Measurements from ENCODE around the gene F11.

The F11 gene

DNA sequence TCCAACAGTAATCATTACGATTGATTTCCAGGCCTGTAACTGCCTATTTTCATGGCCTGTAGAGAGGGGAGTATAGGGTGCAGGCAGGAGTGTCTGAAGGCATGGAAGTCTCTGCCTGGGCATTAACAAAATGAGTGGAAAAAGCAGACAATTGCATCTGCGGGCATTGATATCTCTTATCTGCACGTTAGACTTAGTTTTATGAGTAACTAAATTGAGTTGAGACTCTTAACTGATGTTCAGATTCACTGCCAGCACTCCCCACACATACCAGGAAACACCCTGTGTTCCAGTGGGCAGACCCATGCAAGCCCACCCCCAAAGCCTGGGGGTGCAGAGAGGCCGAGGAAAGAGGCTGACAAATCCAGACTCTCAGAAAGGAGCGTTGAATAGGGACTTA lies 33.3 kb downstream of the F11 start:
- no peak overlapping the region for H3K4me3 ChIP-seq (replicated peaks; ENCODE audit: low read depth, low read length)
- TF ChIP-seq, protein P1, sequence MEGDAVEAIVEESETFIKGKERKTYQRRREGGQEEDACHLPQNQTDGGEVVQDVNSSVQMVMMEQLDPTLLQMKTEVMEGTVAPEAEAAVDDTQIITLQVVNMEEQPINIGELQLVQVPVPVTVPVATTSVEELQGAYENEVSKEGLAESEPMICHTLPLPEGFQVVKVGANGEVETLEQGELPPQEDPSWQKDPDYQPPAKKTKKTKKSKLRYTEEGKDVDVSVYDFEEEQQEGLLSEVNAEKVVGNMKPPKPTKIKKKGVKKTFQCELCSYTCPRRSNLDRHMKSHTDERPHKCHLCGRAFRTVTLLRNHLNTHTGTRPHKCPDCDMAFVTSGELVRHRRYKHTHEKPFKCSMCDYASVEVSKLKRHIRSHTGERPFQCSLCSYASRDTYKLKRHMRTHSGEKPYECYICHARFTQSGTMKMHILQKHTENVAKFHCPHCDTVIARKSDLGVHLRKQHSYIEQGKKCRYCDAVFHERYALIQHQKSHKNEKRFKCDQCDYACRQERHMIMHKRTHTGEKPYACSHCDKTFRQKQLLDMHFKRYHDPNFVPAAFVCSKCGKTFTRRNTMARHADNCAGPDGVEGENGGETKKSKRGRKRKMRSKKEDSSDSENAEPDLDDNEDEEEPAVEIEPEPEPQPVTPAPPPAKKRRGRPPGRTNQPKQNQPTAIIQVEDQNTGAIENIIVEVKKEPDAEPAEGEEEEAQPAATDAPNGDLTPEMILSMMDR (IDR thresholded peaks at IDR 0.05; ENCODE audit: insufficient read depth, low read length, poor library complexity, severe bottlenecking): no peak
- DNase-seq (ENCODE audit: extremely low read depth, insufficient read length): no peak
- no peaks in the 10 kb centered on the region for H3K36me3 ChIP-seq (ENCODE audit: control insufficient read depth, insufficient read depth, low read length)
- H3K27me3 ChIP-seq (replicated peaks; ENCODE audit: control insufficient read depth, insufficient read depth, low read length): no peaks in the 10 kb centered on the region

DNA sequence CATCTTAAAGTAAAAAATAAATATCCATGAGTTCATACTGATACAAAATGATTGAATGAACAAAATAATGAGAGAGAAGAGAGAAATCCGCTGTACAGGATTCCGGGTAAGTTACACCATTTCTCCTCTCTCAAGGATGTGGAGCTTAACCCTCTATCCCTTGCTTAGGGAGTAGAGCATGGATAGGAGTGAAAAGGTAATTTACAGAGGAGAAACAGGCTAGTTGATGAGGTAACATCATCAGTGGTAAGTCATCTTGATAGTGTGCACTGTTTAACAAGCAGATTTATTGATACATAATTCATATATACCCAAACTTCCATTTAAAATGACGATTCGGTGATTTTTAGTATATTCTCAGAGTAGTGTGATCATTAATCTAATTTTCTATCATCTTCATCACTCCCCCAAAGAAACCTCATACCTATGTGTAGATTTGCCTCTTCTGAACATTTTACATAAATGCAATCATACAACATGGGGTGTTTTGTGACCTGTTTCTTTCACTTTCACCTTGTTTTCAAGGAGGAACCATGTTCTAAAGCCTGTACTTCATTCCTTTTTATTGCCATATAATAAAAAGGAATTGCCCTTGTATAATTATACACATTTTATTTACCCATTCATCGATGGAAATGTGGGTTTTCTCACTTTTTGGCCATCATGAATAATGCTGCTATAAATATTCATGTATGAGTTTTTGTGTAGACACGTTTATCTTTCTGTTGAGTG lies 34.8 kb downstream of the F11 start:
- H3K27me3 ChIP-seq (replicated peaks; ENCODE audit: control insufficient read depth, insufficient read depth, low read length): no peaks in the 10 kb centered on the region
- no peaks in the 10 kb centered on the region for H3K36me3 ChIP-seq (ENCODE audit: control insufficient read depth, insufficient read depth, low read length)
- TF ChIP-seq, protein P1 (IDR thresholded peaks at IDR 0.05; ENCODE audit: insufficient read depth, low read length, poor library complexity, severe bottlenecking): no peak
- DNase-seq (ENCODE audit: extremely low read depth, insufficient read length): no peak
- no peak overlapping the region for H3K4me3 ChIP-seq (replicated peaks; ENCODE audit: low read depth, low read length)

DNA sequence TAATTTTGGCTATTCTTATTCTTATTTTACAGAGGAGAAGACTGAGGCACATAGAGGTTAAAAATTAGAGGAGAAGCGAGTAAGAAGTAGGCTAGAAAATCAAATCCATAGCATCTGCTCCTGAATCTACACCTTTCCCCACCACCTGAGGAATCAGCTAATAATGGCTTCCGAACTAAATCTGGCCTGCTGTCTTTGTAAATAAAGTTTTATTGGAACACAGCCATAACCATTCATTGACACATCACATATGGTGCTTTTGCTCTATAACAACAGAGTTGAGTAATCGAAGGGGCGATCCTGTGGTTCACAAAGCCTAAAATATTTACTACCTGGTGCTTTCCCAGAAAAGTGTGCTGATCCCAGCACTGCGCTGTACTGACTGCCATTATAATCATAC lies 38.2 kb downstream of the F11 start:
- Histone ChIP-seq H3K4me3 (replicated peaks; ENCODE audit: low read depth, low read length) (no peak overlapping the region), H3K36me3 (ENCODE audit: control insufficient read depth, insufficient read depth, low read length) (no peaks in the 10 kb centered on the region), H3K27me3 (replicated peaks; ENCODE audit: control insufficient read depth, insufficient read depth, low read length) (no peaks in the 10 kb centered on the region)
- no peak for DNase-seq (ENCODE audit: extremely low read depth, insufficient read length)
- TF ChIP-seq, protein P1 (IDR thresholded peaks at IDR 0.05; ENCODE audit: insufficient read depth, low read length, poor library complexity, severe bottlenecking): no peak

DNA sequence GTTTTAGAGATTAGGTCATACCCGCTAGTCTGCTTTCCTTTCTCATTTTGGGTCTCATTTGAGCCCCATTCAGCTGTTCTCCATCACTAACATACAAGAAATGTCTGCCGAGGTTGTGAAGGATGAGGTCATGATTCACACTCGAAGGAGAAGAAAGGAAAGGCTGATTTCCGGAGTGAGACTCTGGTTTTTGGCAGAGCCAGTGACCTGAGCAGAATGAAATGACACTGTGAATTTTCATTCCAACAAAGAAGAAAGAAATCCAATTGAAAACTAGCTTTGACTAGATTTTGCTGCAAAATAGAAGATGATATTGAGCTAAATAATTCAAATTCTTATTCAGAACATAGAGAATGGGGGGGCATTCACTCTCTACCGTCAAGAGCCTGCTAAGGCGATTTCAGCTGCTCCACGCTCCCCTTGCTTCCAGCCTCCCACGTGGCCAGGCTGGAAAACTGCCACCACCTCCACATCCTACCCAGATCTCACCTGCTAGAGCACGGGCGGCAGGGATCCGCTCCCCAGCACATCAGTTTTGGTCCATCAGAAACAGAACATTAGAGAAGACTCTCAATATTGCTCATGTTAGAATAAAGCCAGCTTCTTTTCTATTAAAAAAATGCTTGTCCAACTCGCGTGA lies 39.0 kb downstream of the F11 start:
- H3K36me3 ChIP-seq (ENCODE audit: control insufficient read depth, insufficient read depth, low read length): no peaks in the 10 kb centered on the region
- H3K4me3 ChIP-seq (replicated peaks; ENCODE audit: low read depth, low read length): no peak overlapping the region
- no peaks in the 10 kb centered on the region for H3K27me3 ChIP-seq (replicated peaks; ENCODE audit: control insufficient read depth, insufficient read depth, low read length)
- TF ChIP-seq, protein P1 (IDR thresholded peaks at IDR 0.05; ENCODE audit: insufficient read depth, low read length, poor library complexity, severe bottlenecking): no peak
- DNase-seq (ENCODE audit: extremely low read depth, insufficient read length): no peak

DNA sequence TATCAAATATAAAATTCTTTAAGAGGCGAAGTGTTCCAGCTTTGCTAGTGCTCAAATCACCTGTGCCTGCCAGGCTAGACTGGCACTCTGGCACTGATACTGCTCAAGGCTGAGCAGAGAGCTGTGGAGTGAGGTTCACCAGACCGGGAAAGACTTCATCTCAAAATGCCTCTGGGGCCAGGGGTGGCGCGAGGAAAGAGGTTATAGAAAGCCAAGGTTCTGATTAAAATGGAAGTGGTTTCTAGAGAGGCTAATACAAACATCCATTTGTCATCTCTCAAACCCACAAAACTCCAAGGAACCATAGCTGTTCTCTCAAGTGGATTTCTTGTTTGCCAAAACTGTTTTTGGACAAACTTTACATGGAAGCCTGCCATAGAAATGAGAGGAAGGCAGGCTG lies 41.5 kb downstream of the F11 start:
- no peak overlapping the region for H3K4me3 ChIP-seq (replicated peaks; ENCODE audit: low read depth, low read length)
- no peak for DNase-seq (ENCODE audit: extremely low read depth, insufficient read length)
- no peaks in the 10 kb centered on the region for H3K27me3 ChIP-seq (replicated peaks; ENCODE audit: control insufficient read depth, insufficient read depth, low read length)
- TF ChIP-seq, protein P1 (IDR thresholded peaks at IDR 0.05; ENCODE audit: insufficient read depth, low read length, poor library complexity, severe bottlenecking): no peak
- H3K36me3 ChIP-seq (ENCODE audit: control insufficient read depth, insufficient read depth, low read length): no peaks in the 10 kb centered on the region

All from GM06990 (cell line).